Caco-2 (cell line): ENCODE measurements around the gene NT5M. TPM values are rescaled to one million over a fixed set of nuclear protein-coding genes. Genes with fewer than 3 reads are reported as not detected.

Experiments
- BruUV-seq: library from RNA; stranded (reverse); fragments of 400-500 nt; replicated peaks from 2 replicates; lab custom pipeline; 2021; lab: Mats Ljungman, UMichigan
- CTCF ChIA-PET: fragments of 300-600 bp; sonication (Branson Sonifier 250); formaldehyde crosslinking; loops from one replicate; lab custom pipeline; 2022; ENCODE audit warnings: antibody characterized with exemption; lab: Charles Lee
- POLR2A ChIA-PET: fragments of 300-600 bp; sonication (Branson Sonifier 250); formaldehyde crosslinking; loops from one replicate; lab custom pipeline; 2022; ENCODE audit warnings: antibody characterized with exemption; lab: Charles Lee
- DNase-seq, 2 experiments: peaks; one replicate each; pipeline versions ENCODE4 v3.0.0 to v3.0.0-alpha.2; 2020 to 2022
- H3K27me3 ChIP-seq: replicated peaks from 2 replicates; pipeline ENCODE4 v1.6.0; 2011; ENCODE audit warnings: low read length; ENCODE audit not compliant: control insufficient read depth, insufficient read depth
- H3K36me3 ChIP-seq: 2 replicates; pipeline ENCODE4 v1.5.1; 2011; ENCODE audit warnings: low read length; ENCODE audit not compliant: control insufficient read depth, insufficient read depth
- H3K4me1 ChIP-seq: fragments of 250-450 bp; sonication (Bioruptor Pico); 2 replicates; pipeline ENCODE4 v1.5.1; 2020; ENCODE audit warnings: mild to moderate bottlenecking
- H3K4me3 ChIP-seq: 2 replicates; pipeline ENCODE4 v1.5.1; 2011; ENCODE audit warnings: low read depth, mild to moderate bottlenecking, control low read depth, low read length
- H3K9me3 ChIP-seq: fragments of 250-450 bp; sonication (Bioruptor Pico); 2 replicates; pipeline ENCODE4 v1.5.1; 2020; ENCODE audit warnings: mild to moderate bottlenecking, moderate library complexity
- H3K27ac Mint-ChIP-seq: one replicate; pipeline ENCODE4 v1.8.0; 2022; ENCODE audit warnings: mixed read lengths; ENCODE audit not compliant: unreplicated experiment
- H3K27me3 Mint-ChIP-seq: one replicate; pipeline ENCODE4 v1.8.0; 2022; ENCODE audit warnings: mixed read lengths; ENCODE audit not compliant: insufficient read depth, unreplicated experiment
- H3K36me3 Mint-ChIP-seq: one replicate; pipeline ENCODE4 v1.8.0; 2022; ENCODE audit warnings: mild to moderate bottlenecking, mixed read lengths; ENCODE audit not compliant: insufficient read depth, unreplicated experiment
- H3K4me1 Mint-ChIP-seq: one replicate; pipeline ENCODE4 v1.8.0; 2022; ENCODE audit warnings: low read depth, mixed read lengths; ENCODE audit not compliant: unreplicated experiment
- H3K4me3 Mint-ChIP-seq: one replicate; pipeline ENCODE4 v1.8.0; 2022; ENCODE audit warnings: mild to moderate bottlenecking, moderate library complexity, mixed read lengths; ENCODE audit not compliant: unreplicated experiment
- H3K9me3 Mint-ChIP-seq: one replicate; pipeline ENCODE4 v1.8.0; 2022; ENCODE audit warnings: mixed read lengths; ENCODE audit not compliant: unreplicated experiment
- intact Hi-C: fragments of 100-400 bp; cut with micrococcal nuclease; formaldehyde crosslinking; loops from one replicate; pipeline ENCODE4 v1.10.0; 2022; ENCODE audit not compliant: unreplicated experiment
- total RNA-seq: library from RNA; stranded (reverse); gene quantifications from 2 replicates; pipeline ENCODE4 v1.2.3, GENCODE V29; 2022
- TF ChIP-seq, protein P1 (sequence below), 2 experiments: fragments of 200-600 bp in 1 of 2; IDR thresholded peaks; 1 replicate in 1 of 2; 2 replicates in 1 of 2; pipeline versions ENCODE4 v1.5.1 to v1.8.0; 2011 to 2022; ENCODE audit warnings: antibody characterized with exemption in 1 of 2, control low read depth in 1 of 2, inconsistent platforms in 1 of 2, low read depth in 1 of 2, low read length in 1 of 2, mild to moderate bottlenecking in 1 of 2, moderate library complexity in 1 of 2; ENCODE audit not compliant: insufficient read depth in 1 of 2, severe bottlenecking in 1 of 2, unreplicated experiment in 1 of 2

Gene NT5M
- total RNA-seq, 1 experiment from 2014 or later: 1.3 TPM

DNA sequence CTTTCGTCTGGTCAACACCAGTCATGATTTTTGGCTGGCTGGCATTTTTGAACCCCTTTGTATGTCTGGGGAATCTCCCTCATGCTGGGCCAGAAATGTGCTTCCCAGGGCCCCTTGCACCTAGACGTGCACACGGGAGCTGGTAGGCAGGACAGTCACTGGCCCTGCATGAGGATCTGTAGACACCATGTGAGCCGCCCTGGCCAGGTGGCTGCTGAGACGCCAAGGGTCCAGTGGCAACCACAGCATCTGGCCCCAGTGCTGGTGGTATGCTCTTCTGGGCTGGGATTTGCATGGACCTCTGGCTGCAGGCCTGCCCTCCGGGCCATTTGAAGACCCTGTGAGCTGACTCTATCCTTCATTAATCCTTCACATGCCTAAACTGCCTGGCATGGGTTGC lies 67.5 kb downstream of the NT5M start:
- Mint-ChIP-seq H3K27ac (peak overlapping the region; percentile 93), H3K4me3 (peak overlapping the region; percentile 35)
- CTCF ChIA-PET: interaction anchor here (0.8 to 2.2 kb wide), 5 partner anchors 16 to 272 kb away, joined by 3 to 12 read pairs (median 4); partner anchors contain the start of gene RASD1

DNA sequence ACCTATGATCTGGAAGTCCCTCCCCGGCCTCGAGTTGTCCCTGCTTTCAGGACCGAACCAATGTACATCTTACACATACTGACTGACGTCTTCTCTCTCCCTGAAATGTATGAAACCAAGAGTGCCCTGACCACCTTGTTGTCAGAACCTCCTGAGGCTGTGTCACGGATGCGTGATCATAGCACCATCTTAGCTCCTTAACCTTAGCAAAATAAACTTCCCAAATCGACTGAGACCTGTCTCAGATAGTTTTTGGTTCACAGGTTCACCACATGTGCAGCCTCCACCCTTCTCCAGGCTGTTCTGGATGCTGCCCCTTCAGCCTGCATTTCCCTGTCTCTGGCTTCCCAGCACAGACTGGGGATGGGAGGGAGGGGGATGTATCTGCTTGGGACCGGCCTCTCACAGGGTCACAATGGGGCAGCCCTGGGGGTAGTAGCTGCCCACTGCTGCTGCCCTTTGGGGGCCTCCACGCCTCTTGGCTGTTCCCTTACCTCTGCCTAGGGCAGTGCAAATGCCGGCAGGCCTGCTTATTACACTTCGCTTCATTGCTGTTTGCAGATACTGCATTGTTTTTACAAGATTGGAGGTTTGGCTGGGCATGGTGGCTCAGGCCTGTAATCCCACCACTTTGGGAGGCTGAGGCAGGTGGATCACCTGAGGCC lies 69.8 kb downstream of the NT5M start:
- H3K4me3 Mint-ChIP-seq: peak overlapping the region; percentile 9
- peaks cover 55% of the 10 kb centered on the region for H3K4me1 Mint-ChIP-seq
- peak overlapping the region; percentile 19 for H3K27ac Mint-ChIP-seq
- no peaks in the 10 kb centered on the region for H3K27me3 Mint-ChIP-seq
- intact Hi-C loops: no loop called here
- CTCF ChIA-PET: no interaction called here
- DNase-seq: no peak
- H3K4me1 ChIP-seq: peaks cover 54% of the 10 kb centered on the region
- no peaks in the 10 kb centered on the region for H3K9me3 Mint-ChIP-seq
- no peak overlapping the region for H3K4me3 ChIP-seq
- no peaks in the 10 kb centered on the region for H3K36me3 ChIP-seq
- H3K27me3 ChIP-seq: no peaks in the 10 kb centered on the region
- peaks cover 6% of the 10 kb centered on the region for H3K36me3 Mint-ChIP-seq
- POLR2A ChIA-PET: no interaction called here
- H3K9me3 ChIP-seq: no peaks in the 10 kb centered on the region
- BruUV-seq: no TSS peak
- TF ChIP-seq, protein P1, sequence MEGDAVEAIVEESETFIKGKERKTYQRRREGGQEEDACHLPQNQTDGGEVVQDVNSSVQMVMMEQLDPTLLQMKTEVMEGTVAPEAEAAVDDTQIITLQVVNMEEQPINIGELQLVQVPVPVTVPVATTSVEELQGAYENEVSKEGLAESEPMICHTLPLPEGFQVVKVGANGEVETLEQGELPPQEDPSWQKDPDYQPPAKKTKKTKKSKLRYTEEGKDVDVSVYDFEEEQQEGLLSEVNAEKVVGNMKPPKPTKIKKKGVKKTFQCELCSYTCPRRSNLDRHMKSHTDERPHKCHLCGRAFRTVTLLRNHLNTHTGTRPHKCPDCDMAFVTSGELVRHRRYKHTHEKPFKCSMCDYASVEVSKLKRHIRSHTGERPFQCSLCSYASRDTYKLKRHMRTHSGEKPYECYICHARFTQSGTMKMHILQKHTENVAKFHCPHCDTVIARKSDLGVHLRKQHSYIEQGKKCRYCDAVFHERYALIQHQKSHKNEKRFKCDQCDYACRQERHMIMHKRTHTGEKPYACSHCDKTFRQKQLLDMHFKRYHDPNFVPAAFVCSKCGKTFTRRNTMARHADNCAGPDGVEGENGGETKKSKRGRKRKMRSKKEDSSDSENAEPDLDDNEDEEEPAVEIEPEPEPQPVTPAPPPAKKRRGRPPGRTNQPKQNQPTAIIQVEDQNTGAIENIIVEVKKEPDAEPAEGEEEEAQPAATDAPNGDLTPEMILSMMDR (IDR thresholded peaks at IDR 0.05; ENCODE audit: insufficient read depth in 1 of 2, low read depth in 1 of 2, low read length in 1 of 2, severe bottlenecking in 1 of 2, unreplicated experiment in 1 of 2): no peak

More for the DNA sequence above, 67.5 kb downstream of the NT5M start:
- Histone ChIP-seq H3K9me3 (no peaks in the 10 kb centered on the region), H3K36me3 (no peaks in the 10 kb centered on the region), H3K4me3 (no peak overlapping the region), H3K4me1 (peaks cover 42% of the 10 kb centered on the region), H3K27me3 (no peaks in the 10 kb centered on the region)
- Mint-ChIP-seq H3K4me1 (peaks cover 38% of the 10 kb centered on the region), H3K9me3 (no peaks in the 10 kb centered on the region), H3K36me3 (peaks cover 6% of the 10 kb centered on the region), H3K27me3 (no peaks in the 10 kb centered on the region)
- BruUV-seq: no TSS peak
- no peak for DNase-seq
- intact Hi-C loops: no loop called here
- TF ChIP-seq, protein P1 (IDR thresholded peaks at IDR 0.05; ENCODE audit: insufficient read depth in 1 of 2, low read depth in 1 of 2, low read length in 1 of 2, severe bottlenecking in 1 of 2, unreplicated experiment in 1 of 2): no peak
- POLR2A ChIA-PET: interaction anchor here (0.6 to 1.2 kb wide), 2 partner anchors 126 to 465 kb away, joined by 4 to 5 read pairs; partner anchors contain the start of gene RASD1

DNA sequence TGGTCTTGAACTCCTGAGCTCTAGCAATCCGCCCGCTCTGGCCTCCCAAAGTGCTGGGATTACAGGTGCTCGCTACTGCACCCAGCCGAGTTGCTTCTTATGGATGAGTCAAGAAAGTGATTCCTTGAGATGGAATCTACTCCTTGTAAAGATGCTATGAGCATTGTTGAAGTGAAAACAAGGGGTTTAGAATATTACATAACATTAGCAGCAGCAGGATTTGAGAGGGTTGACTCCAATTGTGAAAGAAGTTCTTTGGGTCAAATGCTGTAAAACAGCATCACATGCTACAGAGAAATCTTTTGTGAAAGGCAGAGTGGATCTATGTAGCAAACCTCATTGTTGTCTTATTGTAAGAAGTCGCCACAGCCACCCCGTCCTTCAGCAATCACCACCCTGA lies 72.7 kb downstream of the NT5M start:
- ChIA-PET CTCF (interaction anchor here (0.5 to 1.7 kb wide), 3 partner anchors 12 to 120 kb away, joined by 3 to 6 read pairs (median 5); partner anchors contain the start of gene RASD1), POLR2A (no interaction called here)
- peaks cover 6% of the 10 kb centered on the region for H3K36me3 Mint-ChIP-seq
- no peak overlapping the region for H3K4me3 ChIP-seq
- no TSS peak for BruUV-seq
- no peaks in the 10 kb centered on the region for H3K9me3 Mint-ChIP-seq
- H3K36me3 ChIP-seq: no peaks in the 10 kb centered on the region
- H3K4me3 Mint-ChIP-seq: no peak overlapping the region
- peaks cover 35% of the 10 kb centered on the region for H3K4me1 ChIP-seq
- intact Hi-C loops: no loop called here
- no peaks in the 10 kb centered on the region for H3K27me3 ChIP-seq
- H3K27me3 Mint-ChIP-seq: no peaks in the 10 kb centered on the region
- peaks cover 44% of the 10 kb centered on the region for H3K4me1 Mint-ChIP-seq
- no peak for DNase-seq
- H3K9me3 ChIP-seq: no peaks in the 10 kb centered on the region
- no peak overlapping the region for H3K27ac Mint-ChIP-seq
- TF ChIP-seq, protein P1 (IDR thresholded peaks at IDR 0.05; ENCODE audit: insufficient read depth in 1 of 2, low read depth in 1 of 2, low read length in 1 of 2, severe bottlenecking in 1 of 2, unreplicated experiment in 1 of 2): no peak
